Measurements from ENCODE around the gene UPF2. TPM values are rescaled to one million over a fixed set of nuclear protein-coding genes. Genes with fewer than 3 reads are reported as not detected.

UPF2 gene
- total and polyA plus RNA-seq, 10 of the 15 experiments (the other 5 are each of a cell fraction or from before 2014, with no cell fraction given), result 21.0 to 44.4 (median 25.9) TPM

DNA sequence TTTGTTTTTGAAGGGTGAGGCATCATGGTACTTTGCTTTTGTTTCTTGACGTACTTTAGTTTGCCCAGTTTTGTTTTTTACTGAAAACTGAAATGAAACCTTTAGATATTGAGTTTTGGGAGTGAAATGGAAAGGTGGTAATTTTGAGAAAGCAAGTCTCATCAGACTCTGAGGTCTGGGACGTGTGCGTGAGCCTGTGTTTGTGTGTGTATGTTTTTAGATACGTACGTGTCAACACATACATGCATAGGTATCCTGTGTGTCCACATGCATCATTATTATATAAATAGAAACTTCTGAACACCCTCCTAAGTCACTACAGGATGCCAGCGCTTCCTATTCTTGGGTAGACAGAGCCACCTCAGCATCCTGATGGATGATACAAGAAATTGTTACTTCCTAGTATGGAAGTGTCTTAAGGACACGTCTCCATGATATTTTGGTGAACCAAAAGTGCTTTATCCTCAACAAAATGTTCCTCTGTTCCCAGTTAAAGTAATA lies 171.7 kb downstream of the UPF2 start (continued):
- TF ChIP-seq, protein P1, sequence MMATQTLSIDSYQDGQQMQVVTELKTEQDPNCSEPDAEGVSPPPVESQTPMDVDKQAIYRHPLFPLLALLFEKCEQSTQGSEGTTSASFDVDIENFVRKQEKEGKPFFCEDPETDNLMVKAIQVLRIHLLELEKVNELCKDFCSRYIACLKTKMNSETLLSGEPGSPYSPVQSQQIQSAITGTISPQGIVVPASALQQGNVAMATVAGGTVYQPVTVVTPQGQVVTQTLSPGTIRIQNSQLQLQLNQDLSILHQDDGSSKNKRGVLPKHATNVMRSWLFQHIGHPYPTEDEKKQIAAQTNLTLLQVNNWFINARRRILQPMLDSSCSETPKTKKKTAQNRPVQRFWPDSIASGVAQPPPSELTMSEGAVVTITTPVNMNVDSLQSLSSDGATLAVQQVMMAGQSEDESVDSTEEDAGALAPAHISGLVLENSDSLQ (IDR thresholded peaks at IDR 0.05), result no peak
- TF ChIP-seq GATAD2B (conservative IDR thresholded peaks at IDR 0.05; ENCODE audit: low read depth) (no peak), SREBF2 (IDR thresholded peaks at IDR 0.05; ENCODE audit: low read length) (no peak)

GRCh38 chr10:11870461-11870780 lies 172.2 kb downstream of the UPF2 start:
- TF ChIP-seq YBX1 (IDR thresholded peaks at IDR 0.05) (no peak), GABPA (IDR thresholded peaks at IDR 0.05; ENCODE audit: low read depth) (no peak), SP1 (IDR thresholded peaks at IDR 0.05; ENCODE audit: low read depth, low read length) (no peak), KDM1A (IDR thresholded peaks at IDR 0.05; ENCODE audit: borderline replicate concordance) (no peak), BHLHE40 (IDR thresholded peaks at IDR 0.05; ENCODE audit: borderline replicate concordance in 1 of 2, low read depth in 2 of 2, low read length in 1 of 2) (no peak), RB1 (IDR thresholded peaks at IDR 0.05; ENCODE audit: borderline replicate concordance) (no peak), MEF2A (IDR thresholded peaks at IDR 0.05; ENCODE audit: insufficient read depth, low read depth, low read length) (no peak), LARP7 (IDR thresholded peaks at IDR 0.05) (no peak), KLF5 (IDR thresholded peaks at IDR 0.05; ENCODE audit: partially characterized antibody) (no peak), BCLAF1 (IDR thresholded peaks at IDR 0.05) (no peak), SREBF2 (IDR thresholded peaks at IDR 0.05; ENCODE audit: low read length) (no peak), CBFB (IDR thresholded peaks at IDR 0.05; ENCODE audit: low read depth) (no peak)
- TF ChIP-seq, protein P2, sequence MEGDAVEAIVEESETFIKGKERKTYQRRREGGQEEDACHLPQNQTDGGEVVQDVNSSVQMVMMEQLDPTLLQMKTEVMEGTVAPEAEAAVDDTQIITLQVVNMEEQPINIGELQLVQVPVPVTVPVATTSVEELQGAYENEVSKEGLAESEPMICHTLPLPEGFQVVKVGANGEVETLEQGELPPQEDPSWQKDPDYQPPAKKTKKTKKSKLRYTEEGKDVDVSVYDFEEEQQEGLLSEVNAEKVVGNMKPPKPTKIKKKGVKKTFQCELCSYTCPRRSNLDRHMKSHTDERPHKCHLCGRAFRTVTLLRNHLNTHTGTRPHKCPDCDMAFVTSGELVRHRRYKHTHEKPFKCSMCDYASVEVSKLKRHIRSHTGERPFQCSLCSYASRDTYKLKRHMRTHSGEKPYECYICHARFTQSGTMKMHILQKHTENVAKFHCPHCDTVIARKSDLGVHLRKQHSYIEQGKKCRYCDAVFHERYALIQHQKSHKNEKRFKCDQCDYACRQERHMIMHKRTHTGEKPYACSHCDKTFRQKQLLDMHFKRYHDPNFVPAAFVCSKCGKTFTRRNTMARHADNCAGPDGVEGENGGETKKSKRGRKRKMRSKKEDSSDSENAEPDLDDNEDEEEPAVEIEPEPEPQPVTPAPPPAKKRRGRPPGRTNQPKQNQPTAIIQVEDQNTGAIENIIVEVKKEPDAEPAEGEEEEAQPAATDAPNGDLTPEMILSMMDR (IDR thresholded peaks at IDR 0.05 in 2 of 3, conservative IDR thresholded peaks at IDR 0.05 in 1 of 3; ENCODE audit: control insufficient read depth in 2 of 3, extremely low read depth in 1 of 3, insufficient read depth in 1 of 3, low read depth in 3 of 3, low read length in 3 of 3), result no peak
- Histone ChIP-seq H3K4me2 (ENCODE audit: control insufficient read depth, insufficient read depth) (no peak overlapping the region), H3K27ac (ENCODE audit: control insufficient read depth, insufficient read depth) (no peak overlapping the region), H3K36me3 (ENCODE audit: control insufficient read depth in 2 of 2, insufficient read depth in 2 of 2, low read length in 1 of 2) (no peaks in the 10 kb centered on the region), H3K4me3 (no peak overlapping the region), H2AFZ (ENCODE audit: control insufficient read depth, low read depth, low read length) (no peak overlapping the region), H3K27me3 (replicated peaks in 1 of 2; ENCODE audit: control insufficient read depth in 2 of 2, insufficient read depth in 2 of 2, low read length in 1 of 2) (peaks cover 0 to 2% of the 10 kb centered on the region in 2 experiments; a peak in 2 of 4 replicates), H3K9me3 (replicated peaks; ENCODE audit: control insufficient read depth, insufficient read depth, low read length) (no peaks in the 10 kb centered on the region), H3K9ac (ENCODE audit: control insufficient read depth, insufficient read depth, low read length) (no peak overlapping the region), H3K79me2 (ENCODE audit: control insufficient read depth, insufficient read depth, low read length) (no peaks in the 10 kb centered on the region), H3K4me1 (ENCODE audit: control insufficient read depth, insufficient read depth, low read length) (peaks cover 4% of the 10 kb centered on the region), H4K20me1 (ENCODE audit: control insufficient read depth, insufficient read depth) (no peaks in the 10 kb centered on the region)
- no TSS peak for BruUV-seq (replicated peaks)
- intact Hi-C loops (cut with micrococcal nuclease; ENCODE audit: unreplicated experiment) (no loop called here), in situ Hi-C loops (cut with MboI) (no loop called here)
- ATAC-seq, result no peak
- CTCF ChIA-PET, result no interaction called here
- DNase-seq (ENCODE audit: low read depth, low spot score), result no peak
- RAD21 ChIA-PET (ENCODE audit: unreplicated experiment), result no interaction called here
- FAIRE-seq, result no peak
- POLR2A ChIA-PET, result no interaction called here
- WGBS (ENCODE audit: insufficient coverage, insufficient replicate concordance, low lambda C conversion rate, missing lambda C conversion rate), result 82% methylated on average over 8 of the region's 8 CpGs
- SMC1A ChIA-PET (ENCODE audit: uncharacterized antibody, unreplicated experiment), result no interaction called here

Data from GM12878 (cell line).